ENCODE data around the gene COL21A1.
"Not testable (repeated sequence)": the region's sequence is repeated elsewhere in the genome, so short reads cannot be mapped to it uniquely, and the experiment has no call there.

The COL21A1 gene

GRCh38 chr6:56019973-56020372, 227.4 kb downstream of the COL21A1 start:
- H3K4me3 ChIP-seq (ENCODE audit: low read depth, low read length) = no peak overlapping the region
- no peak overlapping the region for H4K12ac ChIP-seq (ENCODE audit: low read depth, low read length)
- DNase-seq = no peak
- H3K36me3 ChIP-seq (ENCODE audit: control insufficient read depth in 1 of 2, insufficient read depth in 2 of 2, low read length in 2 of 2) = no peaks in the 10 kb centered on the region
- H3K27ac ChIP-seq (ENCODE audit: low read depth, low read length) = no peak overlapping the region
- H4K8ac ChIP-seq (ENCODE audit: low read depth, low read length) = no peak overlapping the region
- H3K9ac ChIP-seq (ENCODE audit: low read length) = no peak overlapping the region
- WGBS (ENCODE audit: extremely low coverage, insufficient coverage, insufficient read length) = no CpG with 5 or more reads among the region's 1 CpG
- H2BK120ac ChIP-seq (ENCODE audit: insufficient read depth, low read length, poor library complexity) = no peak overlapping the region
- H2AFZ ChIP-seq (ENCODE audit: insufficient read depth, low read length, poor library complexity) = no peak overlapping the region
- no peak overlapping the region for H2BK12ac ChIP-seq (ENCODE audit: low read length)
- H3K18ac ChIP-seq (ENCODE audit: low read length) = no peak overlapping the region
- no peak overlapping the region for H3K4ac ChIP-seq (ENCODE audit: low read depth, low read length)
- no peak overlapping the region for H4K91ac ChIP-seq (ENCODE audit: low read depth, low read length)
- no peaks in the 10 kb centered on the region for H3K79me1 ChIP-seq (ENCODE audit: low read length)
- no peak overlapping the region for H3K4me2 ChIP-seq (ENCODE audit: low read length)
- no peak overlapping the region for H2AK5ac ChIP-seq (ENCODE audit: low read length)
- no peak overlapping the region for H3K23ac ChIP-seq (ENCODE audit: low read length)
- H3K14ac ChIP-seq (ENCODE audit: low read length) = no peak overlapping the region
- H3K79me2 ChIP-seq (ENCODE audit: control insufficient read depth, insufficient read depth, low read length, poor library complexity) = no peaks in the 10 kb centered on the region
- no peak overlapping the region for H2BK5ac ChIP-seq (ENCODE audit: low read depth, low read length, poor library complexity)
- no peaks in the 10 kb centered on the region for H3K9me3 ChIP-seq (ENCODE audit: insufficient read depth, low read depth, low read length)
- H3K4me1 ChIP-seq (ENCODE audit: control insufficient read depth in 1 of 2, insufficient read depth in 2 of 2, low read length in 2 of 2) = no peaks in the 10 kb centered on the region
- H3K27me3 ChIP-seq (ENCODE audit: insufficient read depth, low read length) = no peaks in the 10 kb centered on the region

GRCh38 chr6:56017198-56017597, 230.2 kb downstream of the COL21A1 start:
- no peak overlapping the region for H2AK5ac ChIP-seq (ENCODE audit: low read length)
- H4K8ac ChIP-seq (ENCODE audit: low read depth, low read length) = no peak overlapping the region
- no CpG with 5 or more reads among the region's 2 CpGs for WGBS (ENCODE audit: extremely low coverage, insufficient coverage, insufficient read length)
- H4K91ac ChIP-seq (ENCODE audit: low read depth, low read length) = no peak overlapping the region
- H3K4me3 ChIP-seq (ENCODE audit: low read depth, low read length) = no peak overlapping the region
- no peak overlapping the region for H3K14ac ChIP-seq (ENCODE audit: low read length)
- no peak overlapping the region for H3K4ac ChIP-seq (ENCODE audit: low read depth, low read length)
- H3K79me2 ChIP-seq (ENCODE audit: control insufficient read depth, insufficient read depth, low read length, poor library complexity) = no peaks in the 10 kb centered on the region
- no peaks in the 10 kb centered on the region for H3K4me1 ChIP-seq (ENCODE audit: control insufficient read depth in 1 of 2, insufficient read depth in 2 of 2, low read length in 2 of 2)
- H3K79me1 ChIP-seq (ENCODE audit: low read length) = no peaks in the 10 kb centered on the region
- no peak overlapping the region for H3K23ac ChIP-seq (ENCODE audit: low read length)
- H3K27me3 ChIP-seq (ENCODE audit: insufficient read depth, low read length) = no peaks in the 10 kb centered on the region
- DNase-seq = no peak
- no peak overlapping the region for H4K12ac ChIP-seq (ENCODE audit: low read depth, low read length)
- no peak overlapping the region for H2BK120ac ChIP-seq (ENCODE audit: insufficient read depth, low read length, poor library complexity)
- H3K36me3 ChIP-seq (ENCODE audit: control insufficient read depth in 1 of 2, insufficient read depth in 2 of 2, low read length in 2 of 2) = no peaks in the 10 kb centered on the region
- H3K27ac ChIP-seq (ENCODE audit: low read depth, low read length) = no peak overlapping the region
- H3K4me2 ChIP-seq (ENCODE audit: low read length) = no peak overlapping the region
- no peak overlapping the region for H2BK5ac ChIP-seq (ENCODE audit: low read depth, low read length, poor library complexity)
- H2BK12ac ChIP-seq (ENCODE audit: low read length) = no peak overlapping the region
- no peak overlapping the region for H2AFZ ChIP-seq (ENCODE audit: insufficient read depth, low read length, poor library complexity)
- H3K9ac ChIP-seq (ENCODE audit: low read length) = no peak overlapping the region
- H3K18ac ChIP-seq (ENCODE audit: low read length) = no peak overlapping the region
- H3K9me3 ChIP-seq (ENCODE audit: insufficient read depth, low read depth, low read length) = no peaks in the 10 kb centered on the region

- H3K9me3 ChIP-seq (ENCODE audit: insufficient read depth, low read depth, low read length); DNase-seq; H3K23ac ChIP-seq (ENCODE audit: low read length); H3K18ac ChIP-seq (ENCODE audit: low read length); H3K9ac ChIP-seq (ENCODE audit: low read length); H2AFZ ChIP-seq (ENCODE audit: insufficient read depth, low read length, poor library complexity); H4K91ac ChIP-seq (ENCODE audit: low read depth, low read length); H3K79me1 ChIP-seq (ENCODE audit: low read length); H2BK12ac ChIP-seq (ENCODE audit: low read length); H4K8ac ChIP-seq (ENCODE audit: low read depth, low read length); H2BK120ac ChIP-seq (ENCODE audit: insufficient read depth, low read length, poor library complexity); H3K79me2 ChIP-seq (ENCODE audit: control insufficient read depth, insufficient read depth, low read length, poor library complexity); H3K36me3 ChIP-seq (ENCODE audit: control insufficient read depth in 1 of 2, insufficient read depth in 2 of 2, low read length in 2 of 2); H3K27ac ChIP-seq (ENCODE audit: low read depth, low read length); H3K4me2 ChIP-seq (ENCODE audit: low read length); H2AK5ac ChIP-seq (ENCODE audit: low read length); H3K4ac ChIP-seq (ENCODE audit: low read depth, low read length); H3K4me3 ChIP-seq (ENCODE audit: low read depth, low read length); H3K27me3 ChIP-seq (ENCODE audit: insufficient read depth, low read length); H2BK5ac ChIP-seq (ENCODE audit: low read depth, low read length, poor library complexity); H4K12ac ChIP-seq (ENCODE audit: low read depth, low read length); H3K4me1 ChIP-seq (ENCODE audit: control insufficient read depth in 1 of 2, insufficient read depth in 2 of 2, low read length in 2 of 2); H3K14ac ChIP-seq (ENCODE audit: low read length): not testable (repeated sequence)
- WGBS (ENCODE audit: extremely low coverage, insufficient coverage, insufficient read length) = no CpG with 5 or more reads among the region's 10 CpGs
These were observed 233.3 kb downstream of the COL21A1 start for GRCh38 chr6:56014039-56014438.

- H3K79me1 ChIP-seq (ENCODE audit: low read length) = no peaks in the 10 kb centered on the region
- no peak overlapping the region for H4K8ac ChIP-seq (ENCODE audit: low read depth, low read length)
- H3K18ac ChIP-seq (ENCODE audit: low read length) = no peak overlapping the region
- no peak overlapping the region for H3K27ac ChIP-seq (ENCODE audit: low read depth, low read length)
- no peak for DNase-seq
- no peak overlapping the region for H4K12ac ChIP-seq (ENCODE audit: low read depth, low read length)
- H2AFZ ChIP-seq (ENCODE audit: insufficient read depth, low read length, poor library complexity) = no peak overlapping the region
- H3K4me1 ChIP-seq (ENCODE audit: control insufficient read depth in 1 of 2, insufficient read depth in 2 of 2, low read length in 2 of 2) = no peaks in the 10 kb centered on the region
- H2AK5ac ChIP-seq (ENCODE audit: low read length) = no peak overlapping the region
- H4K91ac ChIP-seq (ENCODE audit: low read depth, low read length) = no peak overlapping the region
- H2BK12ac ChIP-seq (ENCODE audit: low read length) = no peak overlapping the region
- no peak overlapping the region for H2BK5ac ChIP-seq (ENCODE audit: low read depth, low read length, poor library complexity)
- H3K79me2 ChIP-seq (ENCODE audit: control insufficient read depth, insufficient read depth, low read length, poor library complexity) = no peaks in the 10 kb centered on the region
- no peak overlapping the region for H3K4ac ChIP-seq (ENCODE audit: low read depth, low read length)
- H3K9me3 ChIP-seq (ENCODE audit: insufficient read depth, low read depth, low read length) = no peaks in the 10 kb centered on the region
- H3K4me3 ChIP-seq (ENCODE audit: low read depth, low read length) = no peak overlapping the region
- H3K23ac ChIP-seq (ENCODE audit: low read length) = no peak overlapping the region
- H3K14ac ChIP-seq (ENCODE audit: low read length) = no peak overlapping the region
- H3K9ac ChIP-seq (ENCODE audit: low read length) = no peak overlapping the region
- no peaks in the 10 kb centered on the region for H3K36me3 ChIP-seq (ENCODE audit: control insufficient read depth in 1 of 2, insufficient read depth in 2 of 2, low read length in 2 of 2)
- no peak overlapping the region for H2BK120ac ChIP-seq (ENCODE audit: insufficient read depth, low read length, poor library complexity)
- no peaks in the 10 kb centered on the region for H3K27me3 ChIP-seq (ENCODE audit: insufficient read depth, low read length)
- H3K4me2 ChIP-seq (ENCODE audit: low read length) = no peak overlapping the region
- no CpG with 5 or more reads among the region's 2 CpGs for WGBS (ENCODE audit: extremely low coverage, insufficient coverage, insufficient read length)
These were observed 237.7 kb downstream of the COL21A1 start for GRCh38 chr6:56009636-56010035.

Measured in trophoblast cell (in vitro differentiated cells and primary cell).